GM21529 (cell line): ENCODE measurements around the gene SLC22A31.

ENCODE experiments used
- ATAC-seq: cut with Tn5 transposase; IDR thresholded peaks from one replicate; pipeline ENCODE4 v1.9.1; 2021; ENCODE audit not compliant: unreplicated experiment

The SLC22A31 gene

GRCh38 chr16:89217138-89217387, 16.7 kb upstream of the SLC22A31 start:
- ATAC-seq: no peak

GRCh38 chr16:89216315-89217137, 16.2 kb upstream of the SLC22A31 start:
- no peak for ATAC-seq

- no peak for ATAC-seq
These were observed 10.7 kb upstream of the SLC22A31 start for GRCh38 chr16:89210904-89211515.

- no peak for ATAC-seq
These were observed 10.0 kb upstream of the SLC22A31 start for GRCh38 chr16:89210165-89210903.

- ATAC-seq: no peak
These were observed 9.2 kb upstream of the SLC22A31 start for GRCh38 chr16:89209522-89210044.

GRCh38 chr16:89207993-89208392, 7.7 kb upstream of the SLC22A31 start:
- ATAC-seq: no peak

- no peak for ATAC-seq
These were observed 2.3 kb upstream of the SLC22A31 start for GRCh38 chr16:89202422-89203215.

GRCh38 chr16:89201439-89202377, 1.4 kb upstream of the SLC22A31 start:
- no peak for ATAC-seq

- no peak for ATAC-seq
These were observed 594 bp upstream of the SLC22A31 start for GRCh38 chr16:89200850-89201411.

GRCh38 chr16:89199241-89200123, 855 bp downstream of the SLC22A31 start:
- no peak for ATAC-seq

GRCh38 chr16:89198417-89199240, 1.7 kb downstream of the SLC22A31 start:
- ATAC-seq: no peak

- no peak for ATAC-seq
These were observed 2.5 kb downstream of the SLC22A31 start for GRCh38 chr16:89197633-89198416.

GRCh38 chr16:89197033-89197632, 3.2 kb downstream of the SLC22A31 start:
- no peak for ATAC-seq

GRCh38 chr16:89195521-89196171, 4.7 kb downstream of the SLC22A31 start:
- ATAC-seq: no peak

- no peak for ATAC-seq
These were observed 5.7 kb downstream of the SLC22A31 start for GRCh38 chr16:89194340-89195311.
